Stimulated activated naive CD8-positive, alpha-beta T cell treated with anti-CD3 and anti-CD28 coated beads, Interleukin-15, Interleukin-2, amounts not matched to agents 100 ng/mL and 50 ng/mL, for 24 hours (primary cell): ENCODE measurements around the gene OGG1.

ENCODE experiments used
- H3K27ac Mint-ChIP-seq: one replicate; pipeline ENCODE4 v1.8.0; 2021; ENCODE audit warnings: mild to moderate bottlenecking, mixed read lengths
- H3K27me3 Mint-ChIP-seq: one replicate; pipeline ENCODE4 v1.8.0; 2021; ENCODE audit warnings: mixed read lengths
- H3K36me3 Mint-ChIP-seq: one replicate; pipeline ENCODE4 v1.8.0; 2021; ENCODE audit warnings: low read depth, mixed read lengths
- H3K4me1 Mint-ChIP-seq: one replicate; pipeline ENCODE4 v1.8.0; 2021; ENCODE audit warnings: low read depth, mixed read lengths
- H3K4me3 Mint-ChIP-seq: one replicate; pipeline ENCODE4 v1.8.0; 2021; ENCODE audit warnings: mild to moderate bottlenecking, mixed read lengths
- H3K9me3 Mint-ChIP-seq: one replicate; pipeline ENCODE4 v1.8.0; 2021; ENCODE audit warnings: mixed read lengths

The OGG1 gene

GRCh38 chr3:9717563-9717962, 32.2 kb upstream of the OGG1 start:
- no peak overlapping the region for H3K27ac Mint-ChIP-seq

DNA sequence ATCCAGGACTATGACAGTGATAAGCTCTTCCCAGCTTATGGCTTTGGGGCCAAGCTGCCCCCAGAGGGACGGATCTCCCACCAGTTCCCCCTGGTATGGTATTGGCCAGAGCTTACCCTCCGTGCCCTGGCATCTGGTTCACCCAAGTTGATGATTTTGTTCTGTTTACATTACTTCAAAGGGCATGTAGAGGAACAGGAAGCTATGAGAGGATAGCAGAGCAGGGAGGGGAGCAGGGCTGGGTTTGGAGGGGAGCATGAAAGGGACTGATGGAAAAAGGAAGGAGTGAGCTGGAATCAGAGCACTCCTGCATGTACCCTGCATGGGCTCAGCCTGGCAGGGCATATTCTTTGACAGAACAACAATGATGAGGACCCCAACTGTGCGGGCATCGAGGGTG, 31.6 kb upstream of the OGG1 start:
- H3K4me3 Mint-ChIP-seq, result no peak overlapping the region
- H3K9me3 Mint-ChIP-seq, result no peaks in the 10 kb centered on the region
- peaks cover 4% of the 10 kb centered on the region for H3K27me3 Mint-ChIP-seq
- H3K4me1 Mint-ChIP-seq, result peaks cover 7% of the 10 kb centered on the region
- no peak overlapping the region for H3K27ac Mint-ChIP-seq
- H3K36me3 Mint-ChIP-seq, result no peaks in the 10 kb centered on the region

More at GRCh38 chr3:9717563-9717962, 32.2 kb upstream of the OGG1 start:
- H3K4me1 Mint-ChIP-seq, result peaks cover 7% of the 10 kb centered on the region
- H3K36me3 Mint-ChIP-seq, result no peaks in the 10 kb centered on the region
- H3K27me3 Mint-ChIP-seq, result peaks cover 4% of the 10 kb centered on the region
- H3K9me3 Mint-ChIP-seq, result no peaks in the 10 kb centered on the region
- no peak overlapping the region for H3K4me3 Mint-ChIP-seq

GRCh38 chr3:9721015-9721699, 28.6 kb upstream of the OGG1 start:
- H3K9me3 Mint-ChIP-seq, result no peaks in the 10 kb centered on the region
- H3K27me3 Mint-ChIP-seq, result no peaks in the 10 kb centered on the region
- no peaks in the 10 kb centered on the region for H3K36me3 Mint-ChIP-seq
- H3K27ac Mint-ChIP-seq, result no peak overlapping the region
- H3K4me3 Mint-ChIP-seq, result no peak overlapping the region
- peaks cover 5% of the 10 kb centered on the region for H3K4me1 Mint-ChIP-seq

DNA sequence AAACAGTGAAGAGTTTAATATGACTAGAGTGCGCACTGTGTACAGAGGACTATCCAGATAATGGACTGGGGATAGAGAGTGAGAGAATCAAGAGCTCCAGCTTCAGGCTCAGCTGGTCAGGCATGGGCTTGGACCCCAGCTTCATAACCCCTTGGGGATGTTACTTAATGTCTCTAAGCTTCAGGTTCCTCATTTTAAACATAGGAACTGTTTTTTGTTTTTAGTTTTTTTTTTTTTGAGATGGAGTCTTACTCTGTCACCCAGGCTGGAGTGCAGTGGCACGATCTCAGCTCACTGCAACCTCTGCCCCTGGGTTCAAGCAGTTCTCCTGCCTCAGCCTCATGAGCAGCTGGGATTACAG, 28.1 kb upstream of the OGG1 start:
- Mint-ChIP-seq H3K4me3 (no peak overlapping the region), H3K4me1 (peaks cover 6% of the 10 kb centered on the region), H3K9me3 (no peaks in the 10 kb centered on the region), H3K27ac (no peak overlapping the region), H3K27me3 (no peaks in the 10 kb centered on the region), H3K36me3 (no peaks in the 10 kb centered on the region)

GRCh38 chr3:9725775-9726515, 23.8 kb upstream of the OGG1 start:
- Mint-ChIP-seq H3K9me3 (no peaks in the 10 kb centered on the region), H3K27me3 (no peaks in the 10 kb centered on the region), H3K27ac (no peak overlapping the region), H3K36me3 (no peaks in the 10 kb centered on the region), H3K4me1 (peaks cover 38% of the 10 kb centered on the region), H3K4me3 (no peak overlapping the region)

GRCh38 chr3:9727041-9727595, 22.6 kb upstream of the OGG1 start:
- Mint-ChIP-seq H3K9me3 (no peaks in the 10 kb centered on the region), H3K27ac (peak overlapping the region; percentile 23), H3K4me3 (peak overlapping the region; percentile 71), H3K4me1 (peaks cover 40% of the 10 kb centered on the region), H3K36me3 (no peaks in the 10 kb centered on the region), H3K27me3 (no peaks in the 10 kb centered on the region)

DNA sequence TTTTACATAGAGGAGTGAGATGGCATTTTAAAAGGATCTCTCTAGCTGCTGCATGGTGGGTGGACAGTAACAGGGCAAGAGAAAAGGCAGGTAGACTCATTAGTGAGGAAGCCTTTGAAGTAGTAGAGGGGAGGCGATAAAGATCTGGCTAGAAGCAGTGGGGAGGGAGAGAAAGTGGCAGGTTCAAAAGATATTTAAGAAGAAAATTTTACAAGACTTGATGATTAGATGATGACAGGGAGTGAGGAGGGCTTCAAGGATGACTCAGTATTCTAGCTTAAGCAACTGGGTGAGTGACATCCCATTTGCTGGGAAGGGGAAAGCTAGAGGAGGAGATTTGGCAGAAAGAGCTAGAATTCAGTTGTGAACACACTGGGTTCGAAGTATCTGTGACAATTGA, 22.0 kb upstream of the OGG1 start:
- H3K4me3 Mint-ChIP-seq, result no peak overlapping the region
- H3K36me3 Mint-ChIP-seq, result no peaks in the 10 kb centered on the region
- peaks cover 45% of the 10 kb centered on the region for H3K4me1 Mint-ChIP-seq
- peak overlapping the region; percentile 23 for H3K27ac Mint-ChIP-seq
- H3K27me3 Mint-ChIP-seq, result no peaks in the 10 kb centered on the region
- H3K9me3 Mint-ChIP-seq, result no peaks in the 10 kb centered on the region

DNA sequence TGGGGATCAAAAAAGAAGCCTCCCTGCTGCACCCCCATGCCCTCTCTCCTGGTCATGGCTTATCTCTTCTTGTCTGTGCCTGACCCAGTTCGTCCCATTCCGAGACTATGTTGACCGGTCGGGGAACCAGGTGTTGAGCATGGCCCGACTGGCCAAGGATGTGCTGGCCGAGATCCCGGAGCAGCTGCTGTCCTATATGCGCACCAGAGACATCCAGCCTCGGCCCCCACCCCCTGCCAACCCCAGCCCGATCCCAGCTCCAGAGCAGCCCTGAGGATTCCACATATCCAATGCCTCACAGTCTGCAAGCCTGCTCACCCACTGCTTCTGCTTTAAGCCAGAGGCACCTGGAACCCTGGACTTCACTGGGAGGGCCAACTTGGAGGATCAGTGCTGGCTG, 20.3 kb upstream of the OGG1 start:
- Mint-ChIP-seq H3K4me1 (peaks cover 60% of the 10 kb centered on the region), H3K27me3 (no peaks in the 10 kb centered on the region), H3K36me3 (peaks cover 10% of the 10 kb centered on the region), H3K4me3 (no peak overlapping the region), H3K27ac (no peak overlapping the region), H3K9me3 (no peaks in the 10 kb centered on the region)

DNA sequence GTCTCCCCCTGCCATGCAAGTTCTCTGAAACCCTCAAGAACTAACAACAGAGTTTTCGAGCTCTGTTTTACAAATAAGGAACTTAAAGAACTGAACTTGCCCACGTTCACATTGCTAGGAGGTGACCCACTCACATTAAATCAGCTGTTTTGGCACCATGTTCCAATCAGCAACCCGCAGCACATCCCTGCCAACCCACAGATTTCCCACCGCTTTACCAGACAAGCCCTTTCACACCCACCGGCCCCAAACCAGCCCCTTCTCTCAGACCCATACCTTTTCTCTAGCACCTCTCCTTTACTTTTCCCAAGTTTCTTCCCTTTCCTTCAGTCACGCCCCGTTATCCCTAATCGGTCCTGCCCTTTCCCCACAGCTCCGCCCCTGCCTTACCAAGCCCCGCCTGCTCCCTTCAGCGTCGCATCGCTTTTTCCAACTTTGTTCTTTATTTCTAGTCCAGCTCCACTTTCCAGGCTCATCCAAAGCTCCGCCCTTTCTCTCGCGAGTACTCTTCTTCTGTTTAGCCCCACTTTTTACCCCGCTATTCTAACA, 19.0 kb upstream of the OGG1 start:
- H3K4me1 Mint-ChIP-seq, result peaks cover 73% of the 10 kb centered on the region
- H3K9me3 Mint-ChIP-seq, result no peaks in the 10 kb centered on the region
- peak overlapping the region; percentile 94 for H3K27ac Mint-ChIP-seq
- H3K36me3 Mint-ChIP-seq, result peaks cover 23% of the 10 kb centered on the region
- H3K4me3 Mint-ChIP-seq, result peak overlapping the region; percentile 91
- H3K27me3 Mint-ChIP-seq, result no peaks in the 10 kb centered on the region

DNA sequence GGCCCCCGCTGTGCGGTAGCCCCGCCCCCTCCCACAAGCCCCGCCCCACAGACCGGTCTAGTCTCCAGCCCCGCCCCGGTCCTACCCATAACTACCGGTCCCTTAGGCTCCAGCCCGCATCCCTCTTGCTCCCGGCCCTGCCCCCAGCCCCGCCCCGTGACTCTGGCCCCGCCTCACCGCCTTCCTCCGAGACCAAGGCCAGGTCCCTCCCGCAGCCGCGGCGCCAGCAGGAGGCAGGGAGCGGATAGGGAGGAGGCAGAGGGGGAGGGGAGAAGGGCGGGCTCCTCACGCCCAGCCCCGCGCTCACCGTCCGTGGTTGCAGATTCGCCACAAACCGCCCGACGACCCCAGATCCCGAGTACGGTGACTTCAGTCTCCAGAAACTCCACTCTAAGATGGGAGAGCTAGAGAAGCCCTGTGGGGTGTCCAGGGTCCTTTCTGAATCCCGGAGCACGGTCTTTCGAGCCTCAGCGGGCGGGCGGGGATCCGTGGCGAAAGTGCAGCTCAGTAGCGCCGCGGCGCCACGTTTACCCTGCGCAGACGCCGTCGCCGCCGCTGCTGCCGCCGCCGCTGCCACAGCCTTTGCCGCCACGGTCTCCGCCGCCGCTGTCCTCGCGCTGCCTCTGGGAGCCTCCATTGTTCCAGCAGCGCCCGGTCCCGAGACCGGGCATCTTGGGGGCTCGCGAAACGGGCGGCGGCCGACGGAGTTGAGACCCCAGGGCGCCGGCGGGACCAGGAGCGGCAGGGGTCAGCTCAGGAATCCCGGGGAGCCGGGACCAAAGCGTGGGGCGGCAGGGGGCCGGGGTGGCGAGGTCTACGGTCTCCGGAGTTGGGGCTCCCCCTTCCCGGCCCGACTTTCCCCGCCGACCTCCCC, 18.3 kb upstream of the OGG1 start, which contains the start of gene BRPF1:
TSS of gene BRPF1 (plus strand) at position 530 of the 874 bp plus-strand sequence. CDS start 2,406 bp downstream, outside the sequence.
- peaks cover 29% of the 10 kb centered on the region for H3K36me3 Mint-ChIP-seq
- H3K4me3 Mint-ChIP-seq, result peak within 1 kb of the TSS; percentile 91
- H3K9me3 Mint-ChIP-seq, result no peaks in the 10 kb centered on the region
- H3K4me1 Mint-ChIP-seq, result peaks cover 73% of the 10 kb centered on the region
- no peaks in the 10 kb centered on the region for H3K27me3 Mint-ChIP-seq
- peak within 1 kb of the TSS; percentile 97 for H3K27ac Mint-ChIP-seq

DNA sequence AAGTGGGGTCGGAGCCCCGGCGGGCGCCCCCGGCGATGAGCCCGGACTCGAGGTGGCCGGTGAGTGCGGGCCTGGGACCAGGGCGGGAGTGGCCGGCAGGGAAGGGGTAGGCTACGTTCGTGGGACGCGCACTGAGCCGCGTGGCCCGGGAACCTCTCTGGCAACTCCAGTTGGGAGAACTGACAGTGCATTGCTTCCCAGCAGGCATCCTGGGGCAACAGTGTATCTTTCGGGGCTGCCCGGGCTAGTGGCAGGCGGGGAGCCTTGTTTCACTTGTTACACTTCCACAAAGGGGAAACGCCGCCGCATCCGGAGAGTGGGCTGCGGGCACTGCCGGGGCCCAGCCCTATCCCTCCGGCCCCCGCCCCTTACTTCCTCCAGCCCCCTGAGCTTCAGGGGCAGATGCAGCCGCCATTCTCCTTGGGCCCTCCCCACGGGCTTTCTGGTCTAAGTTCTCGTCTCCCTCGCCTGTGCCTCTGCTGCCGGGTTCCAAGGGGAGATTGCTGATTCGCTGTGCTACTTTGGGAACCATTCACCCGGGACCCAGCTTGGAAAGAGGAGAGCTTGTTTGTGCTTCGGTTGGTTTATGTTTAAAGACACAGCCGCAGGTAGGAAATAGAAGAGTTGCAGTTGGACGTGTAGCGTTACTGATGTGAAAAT, 17.5 kb upstream of the OGG1 start:
- Mint-ChIP-seq H3K27ac (peak overlapping the region; percentile 84), H3K27me3 (no peaks in the 10 kb centered on the region), H3K9me3 (no peaks in the 10 kb centered on the region), H3K4me3 (peak overlapping the region; percentile 91), H3K4me1 (peaks cover 71% of the 10 kb centered on the region), H3K36me3 (peaks cover 34% of the 10 kb centered on the region)

DNA sequence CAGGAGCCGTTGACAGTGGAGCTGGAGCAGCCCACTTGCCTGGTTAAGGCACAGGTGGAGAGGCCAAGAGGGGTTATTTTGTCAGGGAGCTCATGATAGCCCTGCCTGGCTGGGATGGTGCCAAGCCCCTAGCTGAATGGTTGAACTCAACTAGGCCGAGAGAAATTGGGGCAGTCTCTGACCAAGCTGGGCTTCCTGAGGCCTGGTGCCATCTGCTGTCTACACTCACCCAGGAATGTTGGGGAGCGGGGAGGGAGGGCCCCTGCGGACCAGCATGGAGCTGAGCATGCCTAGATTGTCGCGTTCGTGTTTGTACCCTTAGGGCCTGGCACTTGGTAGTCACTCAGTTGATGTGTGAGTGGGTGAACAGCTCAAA, 17.0 kb upstream of the OGG1 start:
- no peaks in the 10 kb centered on the region for H3K27me3 Mint-ChIP-seq
- peak overlapping the region; percentile 91 for H3K4me3 Mint-ChIP-seq
- H3K4me1 Mint-ChIP-seq, result peaks cover 66% of the 10 kb centered on the region
- H3K9me3 Mint-ChIP-seq, result no peaks in the 10 kb centered on the region
- H3K27ac Mint-ChIP-seq, result peak overlapping the region; percentile 84
- H3K36me3 Mint-ChIP-seq, result peaks cover 34% of the 10 kb centered on the region

- Mint-ChIP-seq H3K4me1 (peaks cover 46% of the 10 kb centered on the region), H3K27ac (peak overlapping the region; percentile 10), H3K4me3 (no peak overlapping the region), H3K27me3 (no peaks in the 10 kb centered on the region), H3K36me3 (peaks cover 65% of the 10 kb centered on the region), H3K9me3 (no peaks in the 10 kb centered on the region)
These were observed 12.9 kb upstream of the OGG1 start for GRCh38 chr3:9736831-9737230.

DNA sequence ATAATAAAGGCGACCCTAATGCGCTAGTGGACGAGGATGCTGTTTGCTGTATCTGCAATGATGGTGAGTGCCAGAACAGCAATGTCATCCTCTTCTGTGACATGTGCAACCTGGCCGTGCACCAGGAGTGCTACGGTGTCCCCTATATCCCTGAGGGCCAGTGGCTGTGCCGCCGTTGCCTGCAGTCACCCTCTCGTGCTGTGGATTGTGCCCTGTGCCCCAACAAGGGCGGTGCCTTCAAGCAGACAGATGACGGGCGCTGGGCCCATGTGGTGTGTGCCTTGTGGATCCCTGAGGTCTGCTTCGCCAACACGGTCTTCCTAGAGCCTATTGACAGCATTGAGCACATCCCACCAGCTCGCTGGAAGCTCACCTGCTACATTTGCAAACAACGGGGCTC, 10.6 kb upstream of the OGG1 start:
- Mint-ChIP-seq H3K4me1 (peaks cover 27% of the 10 kb centered on the region), H3K4me3 (no peak overlapping the region), H3K36me3 (peaks cover 79% of the 10 kb centered on the region)

More for the DNA sequence above, 10.6 kb upstream of the OGG1 start:
- Mint-ChIP-seq H3K9me3 (no peaks in the 10 kb centered on the region), H3K27me3 (no peaks in the 10 kb centered on the region), H3K27ac (no peak overlapping the region)
